GM21528 (cell line): ENCODE results near the gene KIF21B.

ENCODE experiments used
- ATAC-seq: cut with Tn5 transposase; IDR thresholded peaks from one replicate; pipeline ENCODE4 v1.9.1; 2021; ENCODE audit warnings: mild to moderate bottlenecking, moderate library complexity; ENCODE audit not compliant: unreplicated experiment, low FRiP score

The KIF21B gene

DNA sequence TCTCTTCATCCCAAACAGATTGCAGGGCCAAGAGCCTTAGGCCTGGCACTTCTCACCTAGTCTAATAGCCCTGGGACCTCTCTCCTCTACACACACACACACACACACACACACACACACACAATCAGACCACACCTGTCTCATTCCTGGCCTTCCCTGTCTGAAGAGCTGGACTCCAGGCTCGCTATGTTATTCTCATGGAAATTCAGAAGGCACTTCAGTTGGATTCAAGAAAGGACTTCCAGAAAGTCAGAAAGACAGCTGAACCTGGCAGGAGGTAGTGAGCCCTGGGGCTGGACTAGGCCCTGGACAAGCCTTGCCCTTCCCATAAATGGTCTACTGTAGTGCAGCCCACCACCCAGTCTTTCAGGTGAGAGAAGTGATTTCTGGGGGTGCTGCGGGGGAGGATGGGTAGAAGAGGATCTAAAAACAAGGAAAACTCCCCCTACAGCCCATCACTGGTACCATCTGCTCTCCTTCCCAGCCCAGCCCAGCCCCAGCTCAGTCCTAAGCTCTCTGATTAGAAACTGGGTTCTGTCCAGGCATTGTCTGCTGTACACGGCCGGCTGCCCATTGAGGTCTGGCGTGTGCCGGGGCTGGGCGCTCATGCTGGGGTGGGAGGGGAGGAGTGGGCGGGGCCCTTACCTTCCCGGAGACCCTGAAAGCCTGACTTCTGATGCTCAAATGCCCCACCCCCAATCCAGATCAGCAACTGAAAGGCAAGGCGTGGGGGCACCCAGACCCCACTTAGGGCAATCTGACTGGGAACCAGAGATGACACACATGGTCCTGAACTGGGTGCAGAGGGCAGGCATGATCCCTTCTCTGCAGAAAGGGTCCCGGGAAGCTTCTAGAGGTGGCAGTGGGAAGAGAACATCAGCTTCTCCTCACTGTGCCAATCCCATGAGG is 2.5 kb downstream of the KIF21B start:
- no peak for ATAC-seq

DNA sequence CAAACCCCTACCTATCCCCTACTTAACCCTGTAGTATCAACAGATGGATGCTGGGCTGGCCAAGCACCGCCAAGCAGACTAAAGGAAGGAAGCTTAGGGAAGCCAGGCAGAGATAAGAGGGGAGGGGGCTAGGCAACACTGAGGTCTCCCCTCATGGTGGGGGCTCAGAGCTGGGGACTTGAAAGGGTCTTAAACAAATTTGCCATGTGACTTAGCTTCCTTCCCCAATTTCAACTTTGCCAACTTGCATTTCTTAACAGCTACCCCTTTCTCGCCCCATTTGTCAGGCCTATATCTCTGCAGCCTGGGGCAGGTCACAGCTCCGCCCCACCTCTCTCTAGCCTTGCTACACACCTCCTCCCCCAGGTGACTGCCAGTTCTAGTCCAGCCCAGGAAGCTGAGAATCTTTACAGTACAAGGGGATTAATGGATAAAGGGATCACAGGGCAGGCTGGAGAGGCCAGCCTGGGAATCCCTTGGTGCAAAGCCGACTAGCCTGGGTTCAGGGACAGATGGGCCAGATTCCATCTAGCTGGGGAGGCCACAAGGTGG is 3.4 kb downstream of the KIF21B start:
- ATAC-seq: no peak

DNA sequence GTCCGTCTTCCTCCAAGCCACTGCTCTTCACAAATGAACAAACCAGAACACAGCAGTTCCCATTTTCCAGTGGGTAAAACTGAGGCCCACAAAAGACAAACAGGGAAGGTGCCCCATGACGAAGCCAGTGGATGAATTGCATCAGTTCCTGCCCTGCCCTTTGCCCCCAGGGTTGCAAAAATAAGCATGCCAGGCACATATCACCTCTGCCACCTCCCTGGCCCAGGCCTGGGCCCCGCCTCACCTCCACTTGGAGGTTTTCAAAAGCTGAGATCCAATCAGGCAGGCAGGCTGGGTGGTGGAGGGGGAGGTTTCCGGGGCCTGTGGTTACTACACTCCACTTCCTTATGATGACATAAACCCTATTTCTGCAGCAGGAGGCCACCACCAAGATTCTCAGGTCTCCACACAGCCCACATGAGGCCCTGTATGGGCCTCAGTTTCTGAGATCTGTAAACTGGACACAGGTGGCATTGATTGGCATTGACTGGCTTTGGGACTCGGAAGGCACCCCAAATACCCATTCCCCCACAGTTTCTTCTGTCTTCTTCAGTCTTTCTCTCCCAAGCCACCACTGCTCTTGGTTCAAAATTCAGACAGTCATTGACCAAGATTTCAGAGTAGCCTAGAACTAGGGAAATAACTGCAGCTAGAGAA is 4.1 kb downstream of the KIF21B start:
- peak; percentile 61 for ATAC-seq

DNA sequence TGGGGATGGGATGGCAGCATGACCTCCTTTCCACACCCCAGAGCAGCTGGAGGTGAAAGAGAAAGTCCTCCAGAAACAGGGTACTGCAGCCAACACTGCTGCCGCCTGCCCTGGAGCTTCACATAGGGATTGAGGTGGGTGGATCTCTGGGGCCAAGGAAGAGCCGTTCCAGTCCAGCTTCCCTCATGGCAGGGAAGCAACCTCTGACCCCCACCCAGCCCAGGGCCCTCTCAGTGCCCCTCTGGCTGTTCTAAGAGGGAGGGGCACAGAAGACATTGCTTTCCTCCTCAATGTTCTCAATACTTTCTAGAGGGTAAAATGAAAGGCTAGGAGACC is 5.7 kb downstream of the KIF21B start:
- ATAC-seq: no peak

DNA sequence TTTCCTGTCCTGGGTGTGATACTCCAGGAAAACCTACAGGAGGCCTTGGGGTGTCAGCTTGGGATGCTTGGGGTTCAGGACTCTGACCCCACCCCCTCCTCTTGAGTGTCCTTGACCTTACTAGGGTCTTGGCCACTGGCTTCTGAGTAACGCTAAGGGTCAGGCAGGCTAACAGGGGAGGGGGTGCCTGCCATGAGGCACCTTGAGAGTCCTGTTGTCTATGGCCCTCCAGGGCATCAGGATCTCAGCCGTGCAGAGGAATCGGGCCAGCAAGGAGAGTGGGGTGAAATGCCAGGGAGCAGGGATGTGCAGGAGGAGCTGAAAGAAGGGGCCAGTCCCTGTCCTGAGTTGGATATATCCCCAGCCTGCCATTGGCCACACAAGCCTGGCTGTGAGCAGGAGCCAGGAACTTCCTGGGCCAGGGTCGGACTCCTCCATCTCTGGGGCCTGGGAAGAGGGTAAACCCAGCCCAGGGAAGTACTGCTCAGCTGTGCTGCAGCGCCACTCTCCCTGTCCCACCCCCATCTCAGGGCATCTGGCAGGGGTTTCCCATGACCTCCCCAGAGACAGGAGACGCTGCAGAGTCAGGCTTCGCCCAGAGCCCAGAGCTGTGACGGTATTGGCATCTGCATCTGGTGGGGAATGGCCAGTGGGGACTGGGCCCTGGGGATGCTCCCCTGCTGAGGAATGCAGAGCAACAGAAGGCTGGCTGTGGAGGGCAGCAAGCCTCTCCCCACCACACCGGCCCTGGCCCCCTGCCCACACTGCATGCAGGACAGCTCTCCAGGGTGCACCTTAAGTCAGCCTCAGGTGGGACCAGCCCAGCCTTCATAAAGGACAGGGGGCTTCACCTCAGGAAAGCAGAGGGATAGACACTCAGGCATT is 6.3 kb downstream of the KIF21B start:
- no peak for ATAC-seq

DNA sequence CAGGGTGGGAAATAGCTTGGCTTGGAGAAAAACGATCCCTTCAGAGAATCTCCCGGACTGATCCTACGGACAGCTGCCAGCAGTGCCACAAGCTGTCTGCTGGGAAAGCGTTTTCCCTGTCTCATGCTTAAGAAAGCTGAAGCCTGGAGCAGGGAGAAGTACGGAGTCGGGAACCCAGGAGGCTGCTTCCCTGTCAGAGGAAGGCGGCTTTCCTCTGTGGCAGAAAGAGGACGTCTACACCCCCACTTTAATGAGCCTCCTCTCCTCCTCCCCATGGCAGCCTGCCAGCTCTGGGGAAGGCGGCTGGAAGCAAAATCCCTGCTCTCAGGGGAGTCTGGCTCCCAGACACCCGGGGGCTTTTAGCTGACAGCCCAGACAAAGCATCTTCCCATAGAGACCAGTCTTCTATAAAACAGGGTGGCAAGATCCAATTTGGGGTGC is 7.3 kb downstream of the KIF21B start:
- no peak for ATAC-seq

DNA sequence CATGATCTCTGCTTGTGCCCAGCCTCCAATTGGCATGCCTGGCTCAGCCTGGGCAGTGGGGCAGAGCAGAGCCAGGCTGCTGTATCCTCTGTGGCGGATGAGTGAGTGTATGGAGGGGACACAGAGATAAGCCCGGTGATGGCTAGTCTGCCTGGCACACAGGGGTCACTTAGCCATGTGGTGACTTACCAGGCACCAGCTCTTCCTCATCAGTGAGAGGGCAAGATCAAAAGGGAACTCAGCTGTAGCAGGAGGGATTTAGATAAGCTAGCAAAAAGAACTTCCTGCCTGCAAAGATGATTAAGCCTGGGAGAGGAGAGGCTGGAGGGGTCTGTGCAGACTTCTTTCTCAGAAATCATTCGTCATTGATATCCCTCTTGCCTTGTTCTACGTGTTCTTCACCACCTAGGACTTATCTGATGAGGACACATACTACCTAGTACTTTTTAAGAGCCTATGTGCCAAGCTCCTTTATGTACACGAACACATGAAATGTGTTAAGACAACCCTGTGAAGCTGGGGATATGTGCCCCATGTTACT is 7.9 kb downstream of the KIF21B start:
- no peak for ATAC-seq

DNA sequence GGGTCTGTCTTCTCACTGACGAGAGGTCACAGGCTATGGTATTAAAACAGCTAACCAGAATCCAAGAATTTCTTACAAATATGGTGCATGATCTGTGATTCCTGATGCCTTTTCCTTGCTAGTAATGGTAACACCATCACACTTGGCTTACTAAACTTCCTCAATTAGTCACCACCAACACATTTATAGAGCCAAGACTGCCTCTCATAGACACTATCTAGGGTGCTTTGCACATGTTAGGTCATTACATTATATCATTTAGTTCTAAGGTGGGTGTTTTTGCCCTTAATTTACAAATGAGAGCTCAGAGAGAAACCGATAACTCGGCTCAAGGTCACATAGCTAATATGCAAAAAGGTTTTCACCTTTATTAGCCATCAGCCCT is 8.7 kb downstream of the KIF21B start:
- no peak for ATAC-seq

DNA sequence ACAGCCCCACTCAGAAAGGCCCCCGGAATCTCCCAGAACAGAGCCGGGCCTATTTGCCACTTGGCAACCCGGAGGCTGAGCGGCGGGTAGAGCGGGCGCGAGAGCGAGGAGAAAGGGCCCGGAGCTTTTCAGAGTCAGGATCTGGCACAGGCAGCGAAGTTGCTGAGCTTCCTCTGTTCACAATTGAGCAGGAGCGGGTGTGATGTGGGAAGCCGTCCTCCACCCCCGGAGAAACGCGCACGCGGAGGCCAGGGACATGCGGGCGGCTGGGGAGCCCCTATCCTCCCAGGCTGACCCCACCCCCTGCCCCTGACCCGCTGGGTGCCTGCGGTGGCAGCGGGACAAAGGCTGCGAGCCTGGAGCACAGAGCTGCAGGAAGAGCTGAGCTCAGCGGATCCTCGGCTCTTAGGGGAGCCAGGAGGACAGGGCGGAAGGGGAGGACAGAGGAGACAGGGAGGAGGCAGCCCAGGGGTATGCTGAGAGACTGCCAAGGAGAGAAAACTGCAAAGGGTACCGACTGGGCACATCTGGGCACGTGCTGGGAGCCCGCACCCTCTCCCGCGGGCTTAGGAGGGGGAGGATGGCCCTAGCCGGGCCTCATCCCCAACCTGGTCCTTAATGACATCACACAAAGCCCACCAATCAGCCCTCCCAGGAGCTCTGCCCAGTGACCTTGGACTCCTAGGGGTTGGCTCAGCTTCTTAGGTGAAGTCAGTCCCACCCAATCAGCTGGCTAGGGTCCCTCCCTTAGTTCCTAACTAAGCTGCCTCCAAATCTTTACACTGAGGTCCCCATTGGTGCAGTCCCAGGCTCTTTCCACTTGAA is 9.3 kb downstream of the KIF21B start:
- no peak for ATAC-seq

DNA sequence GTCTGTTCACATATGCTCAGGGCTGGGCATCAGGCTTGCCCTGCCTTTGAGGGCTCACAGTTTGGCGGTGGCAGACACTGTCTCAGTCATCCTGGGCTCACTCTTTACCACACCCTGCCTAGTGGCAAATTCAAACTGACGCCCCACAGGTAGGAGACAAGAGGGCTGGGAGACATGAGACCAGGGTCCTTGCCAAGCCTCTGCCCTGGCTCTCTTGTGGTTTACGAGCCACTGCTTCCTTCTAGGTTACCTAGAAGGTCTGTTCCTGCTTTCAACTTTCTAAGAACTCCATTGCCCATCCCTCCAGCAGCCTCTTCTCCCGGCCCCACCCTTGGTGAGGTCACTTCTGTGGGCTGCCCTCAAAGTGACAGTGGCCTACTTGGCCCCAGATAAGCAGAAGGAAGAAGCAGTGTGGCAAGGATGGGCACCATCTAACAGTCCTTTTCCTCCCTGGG is 10.5 kb downstream of the KIF21B start:
- no peak for ATAC-seq

DNA sequence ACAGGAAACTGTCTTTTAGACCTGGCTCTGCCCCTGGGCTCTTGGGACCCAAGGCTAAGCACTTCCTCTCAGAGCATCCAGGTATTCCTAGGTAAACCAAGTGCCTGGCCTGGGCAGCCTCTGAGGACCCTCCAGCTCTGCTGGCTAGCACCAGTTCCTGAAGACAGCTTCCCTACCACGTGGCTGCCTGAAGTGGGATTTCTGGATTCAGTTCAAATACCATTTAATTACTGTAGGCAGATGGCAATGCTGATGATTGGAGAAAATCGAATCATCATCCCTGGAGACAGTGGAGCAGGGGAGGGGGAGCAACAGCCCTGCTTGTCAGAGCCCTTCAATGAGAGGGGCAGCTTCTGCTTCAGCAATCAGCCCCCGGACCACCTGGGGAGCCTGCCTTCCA is 11.9 kb downstream of the KIF21B start:
- ATAC-seq: no peak

DNA sequence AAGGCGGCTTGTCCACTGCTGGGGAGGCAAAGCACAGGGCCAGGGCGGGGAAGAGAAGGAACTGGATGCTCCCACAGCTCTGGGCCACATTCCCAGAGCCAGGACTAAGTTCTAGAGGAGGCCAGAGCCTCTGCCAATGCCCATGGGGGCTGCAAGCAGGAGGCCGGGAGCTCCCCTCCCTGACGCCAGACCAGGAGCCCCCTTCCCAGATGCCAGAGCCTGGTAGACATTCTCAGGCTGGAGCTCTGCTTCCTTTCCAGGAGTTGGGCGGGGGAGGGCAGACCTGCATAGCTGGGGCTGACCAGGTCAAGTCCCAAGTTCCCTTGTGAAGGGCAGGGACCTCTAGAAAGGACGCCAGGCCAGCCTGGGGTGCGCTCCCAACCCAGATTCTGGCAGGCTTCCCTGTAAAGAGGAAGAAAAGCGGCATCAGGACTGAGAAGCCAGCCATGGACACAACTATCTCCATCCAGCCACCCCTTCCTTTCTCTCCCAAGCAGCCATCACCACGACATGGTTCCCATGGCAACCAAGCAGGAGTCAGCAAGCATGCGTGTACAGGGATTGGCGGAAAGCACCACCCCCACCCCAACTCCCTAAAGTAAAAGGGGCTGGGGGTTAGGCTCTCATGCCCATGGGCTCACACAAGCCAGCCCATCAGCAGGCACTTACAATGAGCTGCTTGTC is 13.4 kb downstream of the KIF21B start:
- ATAC-seq: no peak

DNA sequence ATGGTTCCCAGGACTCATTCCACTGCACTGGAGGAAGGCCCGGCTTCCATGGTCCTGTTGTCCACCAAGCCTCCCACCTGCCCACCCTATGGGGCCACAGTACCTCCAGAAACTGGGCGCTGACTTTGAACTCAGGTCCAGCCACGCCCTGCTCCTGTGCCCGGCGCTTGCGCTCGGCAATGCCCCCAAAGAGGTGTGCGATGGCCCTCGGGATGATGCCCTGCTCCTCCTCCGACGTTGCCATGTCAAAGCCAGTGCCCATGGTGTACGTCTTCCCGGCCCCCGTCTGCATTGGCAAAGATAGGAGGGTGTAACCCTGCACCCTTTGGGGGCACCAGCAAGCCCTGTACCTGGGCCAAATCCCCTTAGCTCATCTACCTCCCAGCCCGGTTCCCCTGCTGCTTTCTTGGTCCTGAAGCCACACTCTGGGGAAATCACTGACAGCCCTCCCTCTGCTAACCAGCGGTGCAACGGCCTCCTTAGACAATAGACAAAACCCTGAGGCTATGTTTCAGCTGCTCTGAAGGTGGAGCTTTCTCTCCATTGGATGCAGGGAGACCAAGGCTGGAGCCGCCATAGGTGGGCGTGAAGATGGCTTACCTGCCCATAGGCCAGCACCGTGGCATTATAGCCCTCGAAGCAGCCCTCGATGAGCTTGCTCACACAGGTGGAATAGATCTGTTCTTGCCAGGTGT is 14.7 kb downstream of the KIF21B start:
- no peak for ATAC-seq

DNA sequence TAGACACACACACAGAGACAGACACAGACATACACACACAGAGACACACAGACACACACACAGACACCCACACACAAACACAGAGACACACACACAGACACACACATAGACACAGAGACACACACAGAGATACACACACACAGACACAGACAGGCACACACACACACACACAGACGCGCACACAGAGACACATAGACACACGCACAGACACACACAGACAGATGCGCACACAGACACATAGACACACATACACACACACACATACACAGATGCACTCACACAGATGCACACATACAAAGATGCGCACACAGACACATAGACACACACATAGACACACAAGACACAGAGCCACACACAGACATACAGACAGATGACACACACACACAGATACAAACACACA is 16.0 kb downstream of the KIF21B start:
- ATAC-seq: no peak

DNA sequence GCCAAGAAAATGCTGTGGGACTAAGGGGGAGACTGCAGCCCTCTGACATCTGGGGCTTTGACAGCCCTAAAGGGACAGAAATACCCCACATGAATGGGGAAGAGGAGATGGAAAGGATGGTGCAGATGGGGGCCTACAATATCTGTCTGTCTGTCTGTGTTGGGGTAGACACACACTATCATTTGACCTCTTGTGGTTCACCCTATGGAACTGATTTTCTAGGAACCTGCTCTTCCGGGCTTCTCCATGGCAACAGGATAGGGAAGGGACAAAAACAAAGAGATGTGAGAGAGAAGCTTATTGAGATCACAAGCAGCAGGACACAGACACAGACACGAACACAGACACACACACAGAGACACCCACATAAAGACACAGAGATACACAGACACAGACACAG is 17.1 kb downstream of the KIF21B start:
- ATAC-seq: no peak

DNA sequence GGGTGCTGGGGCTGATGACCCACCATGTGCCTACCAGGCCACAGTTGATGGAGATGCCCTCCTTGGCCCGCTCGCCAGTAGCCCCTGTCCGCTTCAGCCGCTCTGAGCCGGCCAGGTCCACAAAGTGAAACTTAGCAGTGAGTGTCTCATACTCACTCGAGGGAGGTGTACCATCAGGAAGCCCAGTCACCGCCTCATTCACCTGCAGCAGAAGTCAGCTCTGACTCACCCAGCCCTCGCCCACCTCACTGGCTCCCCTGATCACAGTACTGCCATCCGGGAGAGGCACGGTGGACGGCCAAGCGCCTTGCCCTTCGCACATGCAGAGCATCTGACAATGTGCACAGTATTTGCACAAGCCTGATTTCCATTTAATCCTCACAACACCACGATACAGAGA is 18.8 kb downstream of the KIF21B start:
- ATAC-seq: no peak

DNA sequence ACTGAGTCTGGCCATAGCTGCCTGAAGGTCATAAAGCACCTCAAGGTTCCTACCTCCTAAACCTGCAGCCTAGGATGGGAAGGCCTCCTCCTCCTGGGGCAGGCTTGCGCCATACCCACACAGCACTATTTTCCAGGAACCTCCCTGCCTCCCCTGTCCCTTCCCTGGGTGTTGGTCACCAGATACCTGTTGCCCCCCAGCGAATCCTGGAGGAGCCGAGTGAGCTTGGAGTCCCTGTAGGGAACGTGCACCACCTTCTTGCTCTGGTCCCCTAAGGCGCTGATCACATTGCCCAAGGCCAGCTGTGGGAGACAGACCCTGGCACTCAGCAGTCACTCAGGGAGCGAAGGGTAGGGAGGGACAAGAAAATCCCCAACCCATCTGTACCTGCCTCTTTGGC is 19.4 kb downstream of the KIF21B start:
- ATAC-seq: no peak

DNA sequence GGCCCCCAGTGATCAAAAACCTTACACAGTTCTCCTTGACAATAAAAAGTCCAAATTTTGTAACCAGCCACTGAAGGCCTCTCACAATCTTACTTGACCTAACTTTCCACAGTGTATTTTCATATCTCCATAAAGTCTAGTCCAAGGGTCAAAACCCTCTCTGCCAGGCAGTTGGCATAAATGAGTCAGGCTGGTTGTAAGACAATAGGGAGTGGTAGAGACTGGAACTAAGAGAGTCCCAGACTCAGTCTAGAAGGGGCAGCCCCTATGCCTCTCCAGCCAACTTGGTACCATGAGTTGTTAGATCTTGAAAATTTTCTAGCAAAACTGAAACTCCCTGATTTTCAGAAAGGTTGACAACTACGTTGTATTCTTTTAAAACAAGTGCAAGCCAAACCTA is 21.0 kb downstream of the KIF21B start:
- no peak for ATAC-seq

DNA sequence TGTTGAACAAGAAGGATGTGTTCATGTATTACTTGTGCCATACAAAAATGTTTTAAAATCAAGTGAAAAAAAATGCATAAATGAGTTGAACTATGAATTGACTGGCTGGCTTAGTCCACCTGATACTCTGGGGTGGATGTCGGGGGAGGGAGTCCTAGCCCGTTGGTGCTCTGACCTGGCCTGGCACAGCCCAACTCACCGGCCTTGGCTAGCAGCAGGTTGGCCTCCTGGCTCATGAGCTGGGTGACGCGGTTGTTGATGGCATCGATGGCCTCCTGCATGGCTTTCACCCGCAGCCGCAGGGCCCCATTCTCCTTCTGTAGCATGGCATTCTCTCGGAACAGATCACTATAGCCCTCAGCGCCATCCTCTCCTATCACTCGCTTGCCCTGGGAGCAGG is 21.6 kb downstream of the KIF21B start:
- no peak for ATAC-seq
